Muscle of leg (tissue), 11 donors: ENCODE data around the gene ZMIZ2. TPM values are rescaled to one million over a fixed set of nuclear protein-coding genes. Genes with fewer than 3 reads are reported as not detected.

Experiments used
- DNase-seq: peaks from one replicate; pipeline ENCODE4 v3.0.0; 2013
- H3K27ac ChIP-seq: one replicate; pipeline ENCODE4 v1.5.1; 2013; ENCODE audit warnings: mild to moderate bottlenecking, low read length, control low read depth
- H3K27me3 ChIP-seq: one replicate; pipeline ENCODE4 v1.6.1; 2013; ENCODE audit warnings: low read length; ENCODE audit not compliant: control insufficient read depth, insufficient read depth
- H3K36me3 ChIP-seq: one replicate; pipeline ENCODE4 v1.6.1; 2013; ENCODE audit warnings: low read length; ENCODE audit not compliant: control insufficient read depth, insufficient read depth
- H3K4me1 ChIP-seq: one replicate; pipeline ENCODE4 v1.6.1; 2013; ENCODE audit warnings: low read length; ENCODE audit not compliant: control insufficient read depth, insufficient read depth
- H3K4me3 ChIP-seq: one replicate; pipeline ENCODE4 v1.5.1; 2013; ENCODE audit warnings: low read length, control low read depth
- H3K9me3 ChIP-seq: replicated peaks from 2 replicates; pipeline ENCODE4 v1.6.1; 2013; ENCODE audit warnings: low read depth, low read length; ENCODE audit not compliant: control insufficient read depth
- WGBS: methylation state at CpG from one replicate; pipeline ENCODE4 v1.1.5; 2013; ENCODE audit warnings: missing lambda C conversion rate; ENCODE audit not compliant: insufficient coverage; 5-methylcytosine and 5-hydroxymethylcytosine counted together
- polyA plus RNA-seq, 8 donors: library from polyadenylated mRNA; unstranded; fragments of 120-200 nt; gene quantifications; one replicate each; pipeline versions ENCODE4 v1.2.1 to v1.2.3, GENCODE V29; 2013; ENCODE audit warnings: inconsistent platforms in 1 of 8, low replicate concordance in 1 of 8; ENCODE audit not compliant: insufficient read length in 8 of 8, insufficient read depth in 1 of 8
- total RNA-seq: library from RNA; stranded (reverse); fragments of 120-200 nt; gene quantifications from one replicate; pipeline ENCODE4 v1.2.4, GENCODE V29; 2013

ZMIZ2 gene
- total and polyA plus RNA-seq, 9 donors = 10.9 to 48.9 (median 31.7) TPM

DNA sequence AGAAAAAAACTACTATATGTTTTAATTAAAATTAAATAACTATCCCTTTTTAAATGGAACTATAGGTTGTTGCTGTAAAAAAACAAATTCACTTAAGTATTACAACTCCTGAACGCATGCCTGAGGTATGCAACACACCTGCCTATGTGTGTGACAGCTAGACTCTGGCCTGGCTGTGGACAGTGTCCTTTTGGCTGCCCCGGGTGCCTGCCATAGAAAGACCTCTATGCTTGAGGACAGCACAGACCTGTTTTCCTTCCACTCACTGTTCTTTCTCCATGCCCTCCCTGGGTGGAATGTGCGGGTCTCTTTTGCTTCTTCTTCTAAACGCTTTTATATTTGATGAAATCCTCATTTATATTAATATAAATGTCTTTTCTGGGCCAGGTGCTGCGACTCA is 41.3 kb downstream of the ZMIZ2 start:
- 83% methylated on average over 1 of the region's 5 CpGs for WGBS
- Histone ChIP-seq H3K4me1 (no peaks in the 10 kb centered on the region), H3K9me3 (no peaks in the 10 kb centered on the region), H3K27me3 (no peaks in the 10 kb centered on the region), H3K36me3 (no peaks in the 10 kb centered on the region), H3K4me3 (no peak overlapping the region), H3K27ac (no peak overlapping the region)
- DNase-seq = no peak

GRCh38 chr7:44791278-44792219 is 42.9 kb downstream of the ZMIZ2 start:
- no peak overlapping the region for H3K27ac ChIP-seq
- WGBS = 86% methylated on average over 2 of the region's 8 CpGs
- no peak overlapping the region for H3K4me3 ChIP-seq
- H3K27me3 ChIP-seq = no peaks in the 10 kb centered on the region
- DNase-seq = no peak
- no peaks in the 10 kb centered on the region for H3K36me3 ChIP-seq
- H3K4me1 ChIP-seq = peaks cover 7% of the 10 kb centered on the region
- H3K9me3 ChIP-seq = no peaks in the 10 kb centered on the region

GRCh38 chr7:44793919-44794318 is 45.3 kb downstream of the ZMIZ2 start:
- DNase-seq = no peak
- Histone ChIP-seq H3K27ac (no peak overlapping the region), H3K9me3 (no peaks in the 10 kb centered on the region), H3K4me1 (peaks cover 14% of the 10 kb centered on the region), H3K36me3 (peaks cover 4% of the 10 kb centered on the region), H3K4me3 (no peak overlapping the region), H3K27me3 (no peaks in the 10 kb centered on the region)
- 46% methylated on average over 2 of the region's 5 CpGs for WGBS

DNA sequence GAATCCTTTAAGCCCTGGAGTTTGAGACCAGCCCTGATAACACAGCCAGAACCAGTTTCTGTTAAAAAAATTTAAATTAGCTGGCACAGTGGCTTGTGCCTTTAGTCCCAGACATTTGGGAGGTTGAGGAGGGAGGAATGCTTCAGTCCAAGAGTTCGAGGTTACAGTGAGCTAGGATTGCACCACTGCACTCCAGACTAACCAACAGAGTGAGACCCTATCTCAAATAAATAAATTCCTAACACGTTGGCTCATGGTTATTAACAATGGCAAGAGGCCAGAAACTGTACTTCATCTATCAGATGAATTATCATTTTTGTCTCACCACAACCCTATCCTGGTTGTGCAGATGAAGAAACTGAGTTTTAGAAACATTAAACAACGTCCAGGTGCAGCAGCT is 45.7 kb downstream of the ZMIZ2 start:
- Histone ChIP-seq H3K27me3 (no peaks in the 10 kb centered on the region), H3K36me3 (peaks cover 5% of the 10 kb centered on the region), H3K9me3 (no peaks in the 10 kb centered on the region), H3K4me3 (no peak overlapping the region), H3K4me1 (peaks cover 16% of the 10 kb centered on the region), H3K27ac (no peak overlapping the region)
- WGBS = no CpG with 5 or more reads among the region's 3 CpGs
- DNase-seq = no peak

- Histone ChIP-seq H3K9me3 (no peaks in the 10 kb centered on the region), H3K27ac (peak overlapping the region; percentile 82), H3K36me3 (peaks cover 21% of the 10 kb centered on the region), H3K4me1 (peaks cover 16% of the 10 kb centered on the region), H3K27me3 (no peaks in the 10 kb centered on the region), H3K4me3 (peak overlapping the region; percentile 91)
- no peak for DNase-seq
- under 1% methylated on average over 59 of the region's 59 CpGs for WGBS
These were observed 47.4 kb downstream of the ZMIZ2 start for GRCh38 chr7:44796034-44796503.

- Histone ChIP-seq H3K36me3 (peaks cover 25% of the 10 kb centered on the region), H3K4me1 (peaks cover 16% of the 10 kb centered on the region), H3K9me3 (no peaks in the 10 kb centered on the region), H3K27ac (peak within 1 kb of the TSS; percentile 99), H3K4me3 (peak within 1 kb of the TSS; percentile 91), H3K27me3 (no peaks in the 10 kb centered on the region)
- peak; percentile 100 for DNase-seq
- under 1% methylated on average over 94 of the region's 99 CpGs for WGBS
These were observed 48.1 kb downstream of the ZMIZ2 start, which contains the start of gene PPIA for GRCh38 chr7:44796504-44797328. TSS of gene PPIA (plus strand) at chr7:44796681. CDS start at chr7:44796725, 44 bp downstream.

DNA sequence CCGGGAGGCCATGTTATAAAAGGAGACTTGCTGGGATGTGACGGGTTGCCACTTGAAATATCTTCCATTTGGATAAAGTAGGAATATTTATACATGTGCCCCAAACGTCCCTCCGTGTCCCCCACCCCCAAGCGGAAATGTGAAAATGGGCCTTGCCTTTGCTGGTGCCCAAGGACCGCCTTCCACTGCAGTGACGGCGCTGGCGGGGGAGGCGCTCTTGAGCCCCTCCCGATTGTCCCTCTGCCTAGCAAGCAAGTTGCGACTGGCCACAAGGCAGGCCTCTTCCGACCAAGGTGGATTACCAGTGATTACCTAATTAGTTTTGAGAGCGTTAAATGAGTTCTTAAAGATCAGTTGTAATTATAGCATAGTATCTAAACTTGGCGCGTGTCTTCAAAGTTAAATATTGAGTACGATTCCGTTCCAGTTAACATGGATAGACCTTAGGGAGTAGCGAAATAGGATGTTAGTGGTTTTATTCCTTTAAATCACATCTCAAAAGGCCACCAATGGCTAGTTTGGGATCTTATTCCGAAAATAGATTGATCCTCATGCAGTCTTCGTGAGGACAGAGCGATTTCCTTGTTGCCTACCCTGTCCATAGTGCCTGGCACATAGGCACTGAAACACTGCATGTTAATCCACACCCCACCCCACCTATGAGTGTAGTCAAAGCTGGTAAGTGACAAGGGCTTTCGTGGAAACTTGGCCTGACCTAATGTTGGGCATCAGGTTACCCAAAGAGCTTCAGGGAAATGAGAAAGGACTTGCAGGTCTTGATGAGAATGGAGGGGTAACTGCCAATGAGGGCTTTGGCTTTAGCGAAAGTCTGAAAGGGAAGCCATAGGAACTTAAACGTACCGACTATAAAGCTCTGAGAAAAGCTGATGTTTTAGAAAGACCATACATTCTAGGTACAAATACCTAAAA is 48.9 kb downstream of the ZMIZ2 start:
- no peaks in the 10 kb centered on the region for H3K27me3 ChIP-seq
- H3K36me3 ChIP-seq = peaks cover 34% of the 10 kb centered on the region
- peak; percentile 97 for DNase-seq
- H3K4me3 ChIP-seq = peak overlapping the region; percentile 68
- H3K9me3 ChIP-seq = no peaks in the 10 kb centered on the region
- peaks cover 16% of the 10 kb centered on the region for H3K4me1 ChIP-seq
- peak overlapping the region; percentile 99 for H3K27ac ChIP-seq
- WGBS = 10% methylated on average over 2 of the region's 26 CpGs

GRCh38 chr7:44798649-44799305 is 50.1 kb downstream of the ZMIZ2 start:
- Histone ChIP-seq H3K9me3 (no peaks in the 10 kb centered on the region), H3K4me1 (peaks cover 16% of the 10 kb centered on the region), H3K4me3 (peak overlapping the region; percentile 68), H3K36me3 (peaks cover 46% of the 10 kb centered on the region), H3K27me3 (no peaks in the 10 kb centered on the region), H3K27ac (no peak overlapping the region)
- DNase-seq = no peak
- WGBS = no CpG with 5 or more reads among the region's 2 CpGs

DNA sequence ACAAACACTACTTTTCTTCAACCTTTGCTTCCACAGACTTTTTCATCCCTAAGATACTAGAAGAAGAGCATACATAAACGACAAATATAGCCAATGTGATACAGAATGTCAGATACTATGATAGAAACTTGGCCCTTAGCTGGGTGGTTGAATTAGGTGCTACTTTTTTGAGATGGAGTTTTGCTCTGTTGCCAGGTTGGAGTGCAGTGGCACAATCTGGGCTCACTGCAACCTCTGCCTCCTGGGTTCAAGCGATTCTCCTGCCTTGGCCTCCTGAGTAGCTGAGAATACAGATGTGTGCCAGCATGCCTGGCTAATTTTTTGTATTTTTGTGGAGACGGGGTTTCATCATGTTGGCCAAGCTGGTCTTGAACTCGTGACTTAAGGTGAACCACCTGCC is 51.3 kb downstream of the ZMIZ2 start:
- DNase-seq = no peak
- peaks cover 53% of the 10 kb centered on the region for H3K36me3 ChIP-seq

More for the DNA sequence above, 51.3 kb downstream of the ZMIZ2 start:
- no peaks in the 10 kb centered on the region for H3K9me3 ChIP-seq
- no peak overlapping the region for H3K4me3 ChIP-seq
- no peaks in the 10 kb centered on the region for H3K27me3 ChIP-seq
- WGBS = 82% methylated on average over 2 of the region's 4 CpGs
- peaks cover 16% of the 10 kb centered on the region for H3K4me1 ChIP-seq
- no peak overlapping the region for H3K27ac ChIP-seq
